RWPE2 (cell line): ENCODE data around the gene UBR4.
A peak's percentile ranks its signal among the peaks of the same experiment; 100 is the strongest.
"Not testable (repeated sequence)": the region's sequence is repeated elsewhere in the genome, so short reads cannot be mapped to it uniquely, and the experiment has no call there.

Experiments
- ATAC-seq: fragments of 200-7000 bp; cut with Tn5 transposase; 3 replicates; pipeline ENCODE4 v1.9.1; 2021; ENCODE audit warnings: low read depth
- DNase-seq: peaks from one replicate; pipeline ENCODE4 v3.0.0-alpha.2; 2020; ENCODE audit warnings: low spot score
- H3K27ac ChIP-seq: fragments of 450-650 bp; 2 replicates; pipeline ENCODE4 v1.5.1; 2017; ENCODE audit warnings: mild to moderate bottlenecking; ENCODE audit not compliant: poor library complexity, severe bottlenecking
- H3K27me3 ChIP-seq: fragments of 250-450 bp; sonication (Bioruptor Pico); 2 replicates; pipeline ENCODE4 v1.5.1; 2021; ENCODE audit warnings: mild to moderate bottlenecking, moderate library complexity; ENCODE audit not compliant: insufficient read depth, poor library complexity, severe bottlenecking
- H3K36me3 ChIP-seq: fragments of 250-450 bp; sonication (Bioruptor Pico); 2 replicates; pipeline ENCODE4 v1.5.1; 2020; ENCODE audit warnings: low read depth, mild to moderate bottlenecking, moderate library complexity
- H3K4me1 ChIP-seq: fragments of 250-450 bp; sonication (Bioruptor Pico); 2 replicates; pipeline ENCODE4 v1.5.1; 2021; ENCODE audit warnings: mild to moderate bottlenecking, moderate library complexity; ENCODE audit not compliant: insufficient read depth, poor library complexity, severe bottlenecking
- H3K4me3 ChIP-seq: fragments of 250-450 bp; sonication (Bioruptor Pico); 2 replicates; pipeline ENCODE4 v1.5.1; 2021; ENCODE audit warnings: mild to moderate bottlenecking, moderate library complexity; ENCODE audit not compliant: severe bottlenecking
- H3K9me3 ChIP-seq: fragments of 250-450 bp; sonication (Bioruptor Pico); 2 replicates; pipeline ENCODE4 v1.5.1; 2021; ENCODE audit warnings: mild to moderate bottlenecking, moderate library complexity; ENCODE audit not compliant: severe bottlenecking
- CTCF ChIP-seq: fragments of 450-650 bp; IDR thresholded peaks from one replicate; pipeline ENCODE4 v1.5.1; 2017; ENCODE audit warnings: mild to moderate bottlenecking, moderate library complexity; ENCODE audit not compliant: poor library complexity, severe bottlenecking

The UBR4 gene

GRCh38 chr1:19186001-19186400, 24.1 kb downstream of the UBR4 start:
- no peaks in the 10 kb centered on the region for H3K4me1 ChIP-seq
- TF ChIP-seq CTCF, result no peak

GRCh38 chr1:19182223-19182622, 27.8 kb downstream of the UBR4 start:
- Histone ChIP-seq H3K27me3 (no peaks in the 10 kb centered on the region), H3K36me3 (peaks cover 91% of the 10 kb centered on the region)
- TF ChIP-seq CTCF, result no peak

More at GRCh38 chr1:19186001-19186400, 24.1 kb downstream of the UBR4 start:
- ATAC-seq (no peak), DNase-seq (no peak)
- Histone ChIP-seq H3K27me3 (no peaks in the 10 kb centered on the region), H3K36me3 (peaks cover 95% of the 10 kb centered on the region), H3K27ac (no peak overlapping the region), H3K4me3 (no peak overlapping the region), H3K9me3 (no peaks in the 10 kb centered on the region)

GRCh38 chr1:19180265-19180657, 29.8 kb downstream of the UBR4 start:
- not testable (repeated sequence) for H3K4me1 ChIP-seq, H3K27ac ChIP-seq, H3K27me3 ChIP-seq, DNase-seq, H3K4me3 ChIP-seq, H3K9me3 ChIP-seq, ATAC-seq
- peaks cover 91% of the 10 kb centered on the region for H3K36me3 ChIP-seq

More at GRCh38 chr1:19182223-19182622, 27.8 kb downstream of the UBR4 start:
- Histone ChIP-seq H3K27ac (no peak overlapping the region), H3K9me3 (no peaks in the 10 kb centered on the region), H3K4me3 (no peak overlapping the region), H3K4me1 (no peaks in the 10 kb centered on the region)
- ATAC-seq (no peak), DNase-seq (no peak)

- no peak overlapping the region for H3K4me3 ChIP-seq
- TF ChIP-seq CTCF, result peak; percentile 21
- H3K27ac ChIP-seq, result no peak overlapping the region
- H3K4me1 ChIP-seq, result no peaks in the 10 kb centered on the region
- H3K9me3 ChIP-seq, result no peaks in the 10 kb centered on the region
- peaks cover 91% of the 10 kb centered on the region for H3K36me3 ChIP-seq
- no peaks in the 10 kb centered on the region for H3K27me3 ChIP-seq
- no peak for DNase-seq
- ATAC-seq, result no peak
These were observed 30.3 kb downstream of the UBR4 start for GRCh38 chr1:19179597-19180264.

GRCh38 chr1:19178734-19179398, 31.2 kb downstream of the UBR4 start:
- Histone ChIP-seq H3K9me3 (no peaks in the 10 kb centered on the region), H3K4me3 (no peak overlapping the region), H3K27me3 (no peaks in the 10 kb centered on the region), H3K27ac (no peak overlapping the region), H3K4me1 (no peaks in the 10 kb centered on the region), H3K36me3 (peaks cover 91% of the 10 kb centered on the region)
- DNase-seq (no peak), ATAC-seq (no peak)
- TF ChIP-seq CTCF, result no peak
